ENCODE data around the gene KCTD1.

Gene KCTD1

DNA sequence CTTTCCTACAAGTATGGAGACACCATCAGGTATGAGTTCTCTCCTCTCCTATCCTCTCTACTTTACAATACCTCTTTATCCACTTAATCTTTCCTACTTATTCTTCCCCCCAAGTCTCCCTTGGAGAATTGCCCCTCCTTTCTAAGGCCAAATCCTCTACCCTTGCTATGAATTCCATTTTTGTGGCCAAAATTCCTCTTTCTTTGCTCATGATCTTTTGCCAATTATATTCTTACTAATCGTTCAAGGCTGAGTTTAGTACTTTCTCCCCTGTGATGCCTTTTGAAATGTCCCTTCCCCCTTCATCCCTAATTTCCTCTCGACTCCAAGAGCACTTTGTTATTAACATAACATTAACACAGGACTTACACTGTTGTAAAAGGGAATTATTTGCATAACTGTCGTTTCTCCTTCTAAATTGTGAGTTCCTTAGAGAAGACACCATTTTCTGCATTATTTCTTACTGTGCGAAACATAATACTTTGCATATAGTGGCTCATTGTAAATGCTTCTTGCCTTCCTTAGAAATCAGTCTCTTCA, 133.4 kb downstream of the KCTD1 start:
- Histone ChIP-seq H3K9ac (ENCODE audit: low read depth, low read length) (no peak overlapping the region), H3K4me1 (ENCODE audit: insufficient read depth, low read length) (no peaks in the 10 kb centered on the region), H2AFZ (ENCODE audit: low read depth, low read length) (no peak overlapping the region), H3K4me2 (ENCODE audit: insufficient read depth, low read length) (no peak overlapping the region), H3K4me3 (ENCODE audit: low read depth in 1 of 2, low read length in 2 of 2) (no peak overlapping the region), H3K9me3 (ENCODE audit: insufficient read depth, low read length, severe bottlenecking) (no peaks in the 10 kb centered on the region), H3K27me3 (ENCODE audit: insufficient read depth, low read length, poor library complexity) (no peaks in the 10 kb centered on the region), H3K79me2 (ENCODE audit: insufficient read depth, low read length) (no peaks in the 10 kb centered on the region), H4K20me1 (ENCODE audit: insufficient read depth, low read length) (no peaks in the 10 kb centered on the region), H3K36me3 (ENCODE audit: insufficient read depth, low read length) (no peaks in the 10 kb centered on the region), H3K27ac (ENCODE audit: low read length) (no peak overlapping the region)
- no peak for ATAC-seq (ENCODE audit: insufficient read depth, low read depth)
- no peak for DNase-seq
- no peak for TF ChIP-seq EZH2 (IDR thresholded peaks at IDR 0.05; ENCODE audit: borderline replicate concordance, low read depth, low read length, severe bottlenecking)
- TF ChIP-seq, protein P1, sequence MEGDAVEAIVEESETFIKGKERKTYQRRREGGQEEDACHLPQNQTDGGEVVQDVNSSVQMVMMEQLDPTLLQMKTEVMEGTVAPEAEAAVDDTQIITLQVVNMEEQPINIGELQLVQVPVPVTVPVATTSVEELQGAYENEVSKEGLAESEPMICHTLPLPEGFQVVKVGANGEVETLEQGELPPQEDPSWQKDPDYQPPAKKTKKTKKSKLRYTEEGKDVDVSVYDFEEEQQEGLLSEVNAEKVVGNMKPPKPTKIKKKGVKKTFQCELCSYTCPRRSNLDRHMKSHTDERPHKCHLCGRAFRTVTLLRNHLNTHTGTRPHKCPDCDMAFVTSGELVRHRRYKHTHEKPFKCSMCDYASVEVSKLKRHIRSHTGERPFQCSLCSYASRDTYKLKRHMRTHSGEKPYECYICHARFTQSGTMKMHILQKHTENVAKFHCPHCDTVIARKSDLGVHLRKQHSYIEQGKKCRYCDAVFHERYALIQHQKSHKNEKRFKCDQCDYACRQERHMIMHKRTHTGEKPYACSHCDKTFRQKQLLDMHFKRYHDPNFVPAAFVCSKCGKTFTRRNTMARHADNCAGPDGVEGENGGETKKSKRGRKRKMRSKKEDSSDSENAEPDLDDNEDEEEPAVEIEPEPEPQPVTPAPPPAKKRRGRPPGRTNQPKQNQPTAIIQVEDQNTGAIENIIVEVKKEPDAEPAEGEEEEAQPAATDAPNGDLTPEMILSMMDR (IDR thresholded peaks at IDR 0.05; ENCODE audit: borderline replicate concordance, extremely low read depth, low read length, poor library complexity, severe bottlenecking) = no peak

DNA sequence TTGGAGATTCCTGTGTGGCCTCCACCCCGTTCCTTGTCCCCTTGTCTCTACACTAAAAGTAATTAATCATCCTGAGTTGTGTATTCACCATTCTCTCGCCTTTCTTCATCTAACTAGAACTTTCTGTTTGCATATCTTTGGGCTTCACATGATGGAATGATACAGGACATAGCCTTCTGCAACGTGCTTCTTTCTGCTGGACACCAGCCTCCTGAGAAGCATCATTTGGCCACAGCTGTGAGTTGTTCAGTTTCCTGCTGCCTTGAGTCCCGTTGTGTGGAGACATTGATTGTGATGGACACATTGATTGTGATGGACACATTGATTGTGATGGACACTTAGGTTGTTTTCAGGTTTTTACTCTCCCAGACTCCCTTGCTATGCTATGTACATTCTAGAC, 139.3 kb downstream of the KCTD1 start:
- no peak overlapping the region for H3K4me3 ChIP-seq (ENCODE audit: low read depth in 1 of 2, low read length in 2 of 2)
- H3K9me3 ChIP-seq (ENCODE audit: insufficient read depth, low read length, severe bottlenecking) = no peaks in the 10 kb centered on the region
- H2AFZ ChIP-seq (ENCODE audit: low read depth, low read length) = no peak overlapping the region
- no peak for DNase-seq
- no peak overlapping the region for H3K4me2 ChIP-seq (ENCODE audit: insufficient read depth, low read length)
- no peaks in the 10 kb centered on the region for H3K36me3 ChIP-seq (ENCODE audit: insufficient read depth, low read length)
- ATAC-seq (ENCODE audit: insufficient read depth, low read depth) = no peak
- no peaks in the 10 kb centered on the region for H3K27me3 ChIP-seq (ENCODE audit: insufficient read depth, low read length, poor library complexity)
- no peak overlapping the region for H3K27ac ChIP-seq (ENCODE audit: low read length)
- TF ChIP-seq, protein P1 (IDR thresholded peaks at IDR 0.05; ENCODE audit: borderline replicate concordance, extremely low read depth, low read length, poor library complexity, severe bottlenecking) = no peak
- no peak for TF ChIP-seq EZH2 (IDR thresholded peaks at IDR 0.05; ENCODE audit: borderline replicate concordance, low read depth, low read length, severe bottlenecking)
- H3K4me1 ChIP-seq (ENCODE audit: insufficient read depth, low read length) = no peaks in the 10 kb centered on the region
- no peak overlapping the region for H3K9ac ChIP-seq (ENCODE audit: low read depth, low read length)
- H4K20me1 ChIP-seq (ENCODE audit: insufficient read depth, low read length) = no peaks in the 10 kb centered on the region
- no peaks in the 10 kb centered on the region for H3K79me2 ChIP-seq (ENCODE audit: insufficient read depth, low read length)

DNA sequence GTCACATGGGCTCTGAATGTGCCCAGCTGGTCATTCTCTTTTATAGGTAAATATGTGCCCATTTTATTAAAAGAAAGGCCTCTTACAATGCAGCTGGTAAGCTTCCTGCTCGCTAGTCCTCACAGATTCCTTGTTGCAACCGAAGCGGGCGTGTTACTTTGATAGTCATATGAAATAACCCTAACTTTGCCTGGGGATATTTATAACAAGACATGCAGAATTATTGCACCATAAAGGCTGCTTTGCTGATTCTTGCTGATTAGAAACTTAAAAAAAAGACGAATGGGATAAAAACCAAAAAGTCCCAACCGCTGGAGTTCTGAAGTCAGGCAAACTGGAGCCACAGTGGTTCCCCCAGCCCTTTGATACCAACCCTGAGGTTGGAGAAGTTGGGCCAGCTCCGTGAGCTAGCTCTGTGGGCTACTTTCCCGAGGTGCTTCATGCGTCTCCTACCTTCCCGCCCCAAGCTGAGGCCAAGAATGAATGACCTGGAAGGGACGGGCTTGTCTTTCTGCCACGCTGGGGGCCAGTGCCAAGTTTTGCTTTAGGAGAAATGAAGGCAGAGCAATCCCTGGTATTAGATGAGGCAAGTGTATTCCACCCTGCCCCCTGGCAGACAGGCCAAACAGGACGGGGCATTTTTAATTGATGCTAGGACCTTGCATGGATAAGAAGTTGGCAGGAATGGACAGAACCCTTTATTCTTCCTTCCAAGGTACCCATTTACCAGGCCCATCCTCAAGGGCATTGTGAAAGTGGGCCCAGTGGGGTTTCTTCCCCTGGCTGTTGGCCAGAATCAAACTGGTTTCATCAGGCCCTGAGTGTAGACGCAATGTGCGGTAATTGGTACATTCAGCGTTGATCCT, 140.4 kb downstream of the KCTD1 start:
- Histone ChIP-seq H2AFZ (ENCODE audit: low read depth, low read length) (no peak overlapping the region), H3K27ac (ENCODE audit: low read length) (no peak overlapping the region), H3K9ac (ENCODE audit: low read depth, low read length) (no peak overlapping the region), H3K36me3 (ENCODE audit: insufficient read depth, low read length) (no peaks in the 10 kb centered on the region), H4K20me1 (ENCODE audit: insufficient read depth, low read length) (no peaks in the 10 kb centered on the region), H3K27me3 (ENCODE audit: insufficient read depth, low read length, poor library complexity) (no peaks in the 10 kb centered on the region), H3K79me2 (ENCODE audit: insufficient read depth, low read length) (no peaks in the 10 kb centered on the region), H3K9me3 (ENCODE audit: insufficient read depth, low read length, severe bottlenecking) (no peaks in the 10 kb centered on the region), H3K4me3 (ENCODE audit: low read depth in 1 of 2, low read length in 2 of 2) (no peak overlapping the region), H3K4me2 (ENCODE audit: insufficient read depth, low read length) (no peak overlapping the region), H3K4me1 (ENCODE audit: insufficient read depth, low read length) (no peaks in the 10 kb centered on the region)
- TF ChIP-seq, protein P1 (IDR thresholded peaks at IDR 0.05; ENCODE audit: borderline replicate concordance, extremely low read depth, low read length, poor library complexity, severe bottlenecking) = no peak
- no peak for TF ChIP-seq EZH2 (IDR thresholded peaks at IDR 0.05; ENCODE audit: borderline replicate concordance, low read depth, low read length, severe bottlenecking)
- DNase-seq (no peak), ATAC-seq (ENCODE audit: insufficient read depth, low read depth) (no peak)

Measured in DND-41 (cell line).